Activated CD4-positive, CD25-positive, alpha-beta regulatory T cell treated with anti-CD3 and anti-CD28 coated beads, Interleukin-2, amount 50 U/mL, for 16 hours (primary cell): ENCODE measurements around the gene ZFP69.

Experiments used
- DNase-seq: peaks from one replicate; pipeline ENCODE4 v3.0.0-alpha.2; 2020; ENCODE audit warnings: low read depth, low spot score

The ZFP69 gene

GRCh38 chr1:40508375-40509341 is 31.6 kb downstream of the ZFP69 start, which contains the start of gene EXO5:
Gene EXO5 (plus strand): TSS chr1:40508767. CDS start chr1:40514545, 5,778 bp downstream.
- peak; percentile 71 for DNase-seq

DNA sequence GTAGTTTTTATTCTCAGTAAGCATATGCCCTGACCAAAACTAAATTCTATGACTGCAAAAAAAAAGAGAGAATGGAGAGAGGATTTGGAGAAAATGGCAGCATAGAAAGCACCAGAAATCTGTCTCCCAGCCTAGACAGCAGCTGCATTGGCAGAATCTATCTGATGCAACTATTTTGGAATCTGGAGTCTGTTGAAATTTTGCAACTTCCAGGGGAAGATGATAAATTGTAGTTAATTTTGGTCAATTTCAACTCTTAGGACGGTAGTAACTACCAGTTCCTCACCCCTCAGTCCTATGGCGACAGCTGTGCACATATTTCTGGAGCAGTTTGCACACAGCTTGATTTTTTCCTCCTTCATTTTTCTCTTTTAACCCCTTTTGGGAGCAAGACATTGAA is 42.4 kb downstream of the ZFP69 start:
- DNase-seq, result no peak

GRCh38 chr1:40530735-40531380 is 53.8 kb downstream of the ZFP69 start:
- DNase-seq, result no peak

DNA sequence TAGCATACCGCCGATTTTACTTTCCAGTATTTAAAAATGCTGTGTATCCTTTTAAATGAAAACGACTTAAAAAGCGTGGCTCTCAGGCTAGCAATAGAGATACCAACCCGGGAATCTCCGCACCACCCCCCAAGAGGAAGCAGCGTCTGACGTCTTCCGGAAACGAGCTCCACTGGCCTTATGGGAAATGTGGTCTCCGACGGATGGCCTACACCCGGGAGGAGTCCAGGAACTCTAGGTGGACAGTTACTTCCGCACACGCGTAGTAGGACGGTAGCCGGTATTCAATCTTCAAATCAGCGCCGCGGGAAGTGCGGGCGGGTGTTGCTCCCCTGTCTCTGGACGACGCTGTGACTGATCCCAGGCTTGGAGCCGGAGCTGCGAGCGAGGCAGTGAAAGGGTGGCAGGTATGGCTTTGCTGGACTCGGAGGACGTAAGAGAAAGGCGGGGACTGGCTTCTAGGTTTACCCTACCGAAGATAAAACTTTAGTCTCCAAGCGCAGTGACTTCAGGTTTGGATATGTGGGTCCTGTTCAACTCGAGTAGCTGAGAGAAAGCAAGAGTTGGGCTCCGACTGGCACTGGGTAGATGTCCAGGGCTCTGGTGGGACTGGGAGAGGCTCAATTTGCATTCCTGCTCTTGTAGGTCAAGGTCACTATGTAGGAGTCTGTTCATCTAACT is 54.4 kb downstream of the ZFP69 start, which contains the start of gene ZNF684:
ZNF684 (plus strand) TSS at position 257 of the 681 bp plus-strand sequence. CDS start 1,530 bp downstream, outside the sequence.
- peak; percentile 76 for DNase-seq

- no peak for DNase-seq
These were observed 54.9 kb downstream of the ZFP69 start for GRCh38 chr1:40532062-40532389.

DNA sequence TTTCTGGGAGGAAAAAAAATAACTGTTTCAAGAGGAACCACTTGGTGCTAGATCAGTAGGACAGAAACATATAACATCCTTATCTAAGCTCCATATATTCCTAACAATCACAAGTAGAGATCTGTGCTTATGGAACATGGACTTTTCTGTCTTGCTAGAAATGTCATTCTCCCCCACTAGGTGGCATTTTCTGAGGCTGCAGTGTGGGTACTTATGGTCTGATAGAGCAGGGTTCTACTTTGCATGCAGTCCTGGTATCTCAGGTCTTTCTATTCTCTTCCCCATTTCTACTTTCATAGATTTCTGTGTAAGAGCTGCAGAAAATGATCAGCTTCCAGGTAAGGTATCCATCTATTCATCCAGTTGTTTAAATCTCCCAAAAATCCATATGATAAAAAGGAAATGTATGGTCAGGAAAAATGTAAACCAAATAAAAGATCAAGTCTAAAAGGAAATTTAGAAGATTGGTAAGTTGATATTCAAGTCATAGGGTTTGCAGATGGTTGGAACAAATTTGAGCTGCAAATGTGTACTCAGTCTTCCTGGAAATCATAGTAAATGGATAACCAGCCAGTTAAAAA is 55.8 kb downstream of the ZFP69 start:
- no peak for DNase-seq

DNA sequence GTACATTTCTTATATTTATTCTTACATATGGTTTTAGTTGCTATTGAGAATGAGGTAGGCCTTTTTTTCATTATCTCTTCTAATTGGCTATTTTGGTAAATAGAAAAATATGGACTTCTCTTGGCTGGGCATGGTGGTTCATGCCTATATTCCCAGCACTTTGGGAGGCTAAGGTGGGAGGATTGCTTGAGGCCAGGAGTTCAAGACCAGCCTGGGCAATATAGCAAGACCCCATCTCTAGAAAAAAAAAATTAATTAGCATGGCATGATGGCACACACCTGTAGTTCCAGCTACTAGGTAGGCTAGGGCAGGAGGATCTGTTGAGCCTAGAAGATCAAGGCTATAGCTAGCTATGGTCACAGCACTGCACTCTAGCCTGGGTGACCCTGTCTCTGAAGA is 57.5 kb downstream of the ZFP69 start:
- no peak for DNase-seq

DNA sequence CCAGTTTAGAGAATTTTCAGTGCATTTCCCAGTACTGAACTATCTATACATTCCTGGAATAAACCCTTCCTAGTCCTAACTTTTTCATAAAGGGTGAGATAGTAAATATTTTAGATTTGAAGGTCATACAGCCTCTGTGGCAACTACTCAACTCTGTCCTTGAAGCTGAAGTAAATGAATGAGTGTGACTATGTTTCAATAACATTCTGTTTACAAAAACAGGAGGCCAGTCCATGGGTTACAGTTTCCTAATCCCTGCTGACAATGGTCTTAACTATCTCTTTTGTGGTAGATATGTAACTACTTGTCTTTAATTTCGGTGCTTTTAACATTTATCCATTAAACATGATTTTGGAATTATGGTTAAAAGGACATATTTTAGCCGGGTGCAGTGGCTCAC is 58.6 kb downstream of the ZFP69 start:
- no peak for DNase-seq

DNA sequence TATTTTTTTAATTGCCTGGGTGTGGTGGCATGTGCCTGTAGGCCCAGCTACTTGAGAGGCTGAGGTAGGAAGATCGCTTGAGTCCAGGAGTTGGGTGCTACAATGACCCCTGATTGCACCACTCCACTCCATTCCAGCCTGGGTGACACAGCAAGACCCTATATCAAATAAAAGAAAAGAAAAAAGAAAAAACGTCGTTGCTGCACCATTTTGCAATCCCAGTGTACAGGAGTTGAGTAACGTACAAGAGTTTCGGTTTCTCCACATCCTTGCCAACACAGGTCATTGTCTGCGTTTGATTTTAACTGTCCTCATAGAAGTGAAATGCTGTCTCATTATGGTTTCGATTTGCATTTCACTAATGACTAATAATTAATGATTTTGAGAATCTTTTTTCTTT is 62.2 kb downstream of the ZFP69 start:
- no peak for DNase-seq
